ENCODE results near the gene ZNF831. TPM values are rescaled to one million over a fixed set of nuclear protein-coding genes. Genes with fewer than 3 reads are reported as not detected.

The ZNF831 gene
- total RNA-seq, 4 donors from 2014 or later = 0.16 to 1.0 (median 0.34) TPM; not detected in 1

GRCh38 chr20:59131551-59132285 lies 31.9 kb upstream of the ZNF831 start:
- TF ChIP-seq POLR2A (IDR thresholded peaks at IDR 0.05) (no peak), POLR2AphosphoS5 (IDR thresholded peaks at IDR 0.05) (no peak), CTCF (IDR thresholded peaks at IDR 0.05) (no peak), EP300 (IDR thresholded peaks at IDR 0.05) (no peak)
- Histone ChIP-seq H3K4me1 (peaks cover 13% of the 10 kb centered on the region), H3K9me3 (no peaks in the 10 kb centered on the region), H3K27me3 (no peaks in the 10 kb centered on the region), H3K36me3 (no peaks in the 10 kb centered on the region), H3K27ac (no peak overlapping the region), H3K4me3 (no peak overlapping the region)
- 84% methylated on average over 6 of the region's 6 CpGs for WGBS
- no peak for DNase-seq (ENCODE audit: low spot score in 2 of 2)

GRCh38 chr20:59134182-59134581 lies 29.4 kb upstream of the ZNF831 start:
- DNase-seq (ENCODE audit: low spot score in 2 of 2) = no peak
- no peaks in the 10 kb centered on the region for H3K36me3 ChIP-seq
- no peak overlapping the region for H3K4me3 ChIP-seq
- no peaks in the 10 kb centered on the region for H3K27me3 ChIP-seq
- H3K9me3 ChIP-seq = no peaks in the 10 kb centered on the region
- H3K4me1 ChIP-seq = peaks cover 23% of the 10 kb centered on the region
- H3K27ac ChIP-seq = no peak overlapping the region
- TF ChIP-seq POLR2AphosphoS5 (IDR thresholded peaks at IDR 0.05) (no peak), POLR2A (IDR thresholded peaks at IDR 0.05) (no peak), CTCF (IDR thresholded peaks at IDR 0.05) (no peak), EP300 (IDR thresholded peaks at IDR 0.05) (no peak)
- 78% methylated on average over 5 of the region's 5 CpGs for WGBS

GRCh38 chr20:59135093-59135492 lies 28.5 kb upstream of the ZNF831 start:
- DNase-seq (ENCODE audit: low spot score in 2 of 2) = no peak
- no peaks in the 10 kb centered on the region for H3K27me3 ChIP-seq
- peaks cover 23% of the 10 kb centered on the region for H3K4me1 ChIP-seq
- 46% methylated on average over 3 of the region's 3 CpGs for WGBS
- no peak overlapping the region for H3K27ac ChIP-seq
- TF ChIP-seq POLR2AphosphoS5 (IDR thresholded peaks at IDR 0.05) (no peak), POLR2A (IDR thresholded peaks at IDR 0.05) (no peak), CTCF (IDR thresholded peaks at IDR 0.05) (no peak), EP300 (IDR thresholded peaks at IDR 0.05) (no peak)
- no peaks in the 10 kb centered on the region for H3K9me3 ChIP-seq
- H3K4me3 ChIP-seq = no peak overlapping the region
- H3K36me3 ChIP-seq = no peaks in the 10 kb centered on the region

- WGBS = 65% methylated on average over 3 of the region's 3 CpGs
- TF ChIP-seq EP300 (IDR thresholded peaks at IDR 0.05) (no peak), CTCF (IDR thresholded peaks at IDR 0.05) (no peak), POLR2AphosphoS5 (IDR thresholded peaks at IDR 0.05) (no peak), POLR2A (IDR thresholded peaks at IDR 0.05) (no peak)
- H3K9me3 ChIP-seq = no peaks in the 10 kb centered on the region
- H3K27ac ChIP-seq = no peak overlapping the region
- no peaks in the 10 kb centered on the region for H3K27me3 ChIP-seq
- no peak for DNase-seq (ENCODE audit: low spot score in 2 of 2)
- no peak overlapping the region for H3K4me3 ChIP-seq
- peaks cover 23% of the 10 kb centered on the region for H3K4me1 ChIP-seq
- H3K36me3 ChIP-seq = no peaks in the 10 kb centered on the region
These were observed 27.6 kb upstream of the ZNF831 start for GRCh38 chr20:59136027-59136426.

GRCh38 chr20:59137532-59137931 lies 26.1 kb upstream of the ZNF831 start:
- 69% methylated on average over 1 of the region's 1 CpG for WGBS
- no peak overlapping the region for H3K4me3 ChIP-seq
- no peaks in the 10 kb centered on the region for H3K9me3 ChIP-seq
- H3K27ac ChIP-seq = no peak overlapping the region
- TF ChIP-seq POLR2AphosphoS5 (IDR thresholded peaks at IDR 0.05) (no peak), CTCF (IDR thresholded peaks at IDR 0.05) (no peak), EP300 (IDR thresholded peaks at IDR 0.05) (no peak), POLR2A (IDR thresholded peaks at IDR 0.05) (no peak)
- H3K27me3 ChIP-seq = no peaks in the 10 kb centered on the region
- no peaks in the 10 kb centered on the region for H3K36me3 ChIP-seq
- peaks cover 23% of the 10 kb centered on the region for H3K4me1 ChIP-seq
- no peak for DNase-seq (ENCODE audit: low spot score in 2 of 2)

Measured in suprapubic skin (tissue), 4 donors.